Inflammatory macrophage (primary cell): ENCODE results near the gene NOS3.
"Not testable (repeated sequence)": the region's sequence is repeated elsewhere in the genome, so short reads cannot be mapped to it uniquely, and the experiment has no call there.

Experiments
- DNase-seq, 2 donors: peaks; one replicate each; pipeline ENCODE4 v3.0.0-alpha.2; 2020 to 2022

Gene NOS3

DNA sequence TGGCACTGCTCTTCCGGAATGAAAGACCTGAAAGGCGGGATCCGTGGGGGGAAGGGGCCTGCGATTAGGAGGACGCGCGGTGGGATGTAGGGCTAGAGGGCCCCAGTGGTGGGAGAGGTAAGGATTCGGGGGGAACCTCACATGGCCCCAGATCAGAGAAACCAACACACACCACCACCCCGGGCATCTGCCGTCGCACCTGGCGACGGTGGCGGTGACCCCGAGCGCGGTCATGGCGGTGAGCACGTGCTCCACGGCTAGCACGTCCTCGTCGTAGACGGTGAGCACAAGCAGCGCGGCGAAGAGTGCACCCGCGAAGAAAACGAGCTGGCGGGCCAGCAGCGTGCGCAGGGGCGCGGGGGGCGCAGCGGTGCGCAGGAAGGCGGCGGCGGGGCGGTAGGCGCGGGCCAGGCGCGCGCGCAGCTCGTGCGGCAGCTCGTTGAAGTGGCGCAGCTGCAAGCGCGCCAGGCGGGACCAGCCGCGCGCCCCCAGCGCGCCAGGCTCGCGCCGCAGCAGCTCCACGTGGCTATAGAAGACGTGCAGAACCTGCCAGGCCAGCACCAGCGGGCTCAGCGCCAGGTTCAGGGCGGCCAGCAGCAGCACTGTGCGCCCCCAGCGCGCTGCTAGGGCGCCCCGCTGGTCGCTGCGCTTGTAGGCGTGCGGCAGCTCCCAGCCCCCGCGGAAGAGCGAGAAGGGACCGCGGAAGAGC lies 27.8 kb downstream of the NOS3 start:
- no peak for DNase-seq

GRCh38 chr7:151019130-151019447 lies 28.3 kb downstream of the NOS3 start:
- no peak for DNase-seq

DNA sequence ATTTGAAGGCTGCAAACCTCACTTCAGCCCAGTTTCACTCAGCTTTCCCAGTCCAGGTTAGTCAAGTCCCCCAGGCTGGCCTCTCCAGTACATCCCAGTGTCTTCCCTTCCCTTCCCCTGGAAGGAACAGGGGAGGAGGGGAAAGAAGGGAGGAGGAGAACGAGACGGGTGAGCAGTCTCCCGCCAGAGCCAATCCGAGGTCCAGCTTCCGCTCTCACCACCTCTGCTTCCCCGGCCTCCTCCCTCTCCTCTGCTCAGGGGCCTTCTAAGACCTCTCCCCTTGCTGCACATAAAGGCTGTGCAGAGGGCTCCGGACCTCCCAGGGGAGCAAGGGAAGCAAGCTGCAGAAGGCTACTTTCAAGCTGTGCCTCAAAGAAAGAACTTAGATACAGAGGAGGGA lies 29.4 kb downstream of the NOS3 start:
- no peak for DNase-seq

- no peak for DNase-seq
Measured at GRCh38 chr7:151023232-151023631, 32.4 kb downstream of the NOS3 start.

DNA sequence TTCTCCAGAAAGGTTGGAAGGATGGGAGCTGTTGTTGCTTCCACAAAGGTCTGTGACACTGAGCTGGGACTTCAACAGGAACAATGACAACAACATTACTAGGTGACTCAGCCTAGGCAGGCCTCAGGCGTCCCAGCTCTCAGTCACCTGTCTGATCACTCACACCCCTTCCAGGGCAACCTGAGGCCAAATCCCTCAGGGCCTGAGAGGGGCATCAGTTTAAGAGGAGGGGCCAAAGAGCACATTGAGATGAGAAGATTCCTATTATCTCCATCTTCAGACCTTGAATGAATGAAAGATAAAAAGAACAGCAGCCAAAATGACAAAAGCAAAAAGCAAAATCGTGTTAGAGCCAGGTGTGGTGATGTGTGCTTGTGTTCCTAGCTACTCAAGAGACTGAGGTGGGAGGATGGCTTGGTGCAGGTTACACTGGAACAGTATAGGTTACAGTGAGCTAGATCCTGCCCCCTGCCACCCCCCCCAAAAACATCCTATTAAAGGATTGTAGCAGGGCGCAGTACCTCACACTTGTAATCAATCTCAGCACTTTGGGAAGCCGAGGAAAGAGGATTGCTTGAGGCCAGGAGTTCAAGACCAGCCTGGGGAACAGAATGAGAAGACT lies 33.7 kb downstream of the NOS3 start, which contains the start of gene ATG9B:
ATG9B (minus strand) TSS at position 60 of the 622 bp plus-strand sequence. CDS start 71 bp downstream, outside the sequence.
- DNase-seq = no peak

GRCh38 chr7:151025924-151026671 lies 35.3 kb downstream of the NOS3 start:
- DNase-seq = no peak

DNA sequence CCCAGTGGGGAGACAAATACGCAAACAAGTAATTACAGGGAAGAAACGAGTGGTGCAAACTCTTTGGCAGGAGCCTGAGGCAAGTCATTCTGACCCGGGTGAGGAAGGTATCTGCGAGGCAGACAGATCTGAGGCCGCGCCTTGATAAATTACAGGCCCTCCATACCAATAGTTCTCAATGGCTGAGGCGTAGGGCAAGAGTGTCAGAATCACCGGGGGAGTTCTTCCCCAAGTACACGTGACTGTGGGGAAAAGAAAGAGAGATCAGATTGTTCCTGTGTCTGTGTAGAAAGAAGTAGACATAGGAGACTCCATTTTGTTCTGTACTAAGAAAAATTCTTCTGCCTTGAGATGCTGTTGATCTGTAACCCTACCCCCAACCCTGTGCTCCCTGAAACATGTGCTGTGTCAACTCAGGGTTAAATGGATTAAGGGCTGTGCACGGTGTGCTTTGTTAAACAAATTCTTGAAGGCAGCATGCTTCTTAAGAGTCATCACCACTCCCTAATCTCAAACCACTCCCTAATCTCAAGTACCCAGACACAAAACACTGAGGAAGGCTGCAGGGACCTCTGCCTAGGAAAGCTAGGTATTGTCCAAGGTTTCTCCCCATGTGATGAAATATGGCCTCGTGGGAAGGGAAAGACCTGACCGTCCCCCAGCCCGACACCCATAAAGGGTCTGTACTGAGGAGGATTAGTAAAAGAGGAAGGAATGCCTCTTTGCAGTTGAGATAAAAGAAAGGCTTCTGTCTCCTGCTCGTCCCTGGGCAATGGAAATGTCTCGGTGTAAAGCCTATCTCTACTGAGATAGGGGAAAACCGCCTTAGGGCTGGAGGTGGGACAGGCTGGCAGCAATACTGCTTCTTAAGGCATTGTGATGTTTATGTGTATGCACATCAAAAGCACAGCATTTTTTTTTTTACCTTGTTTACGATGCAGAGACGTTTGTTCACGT lies 36.2 kb downstream of the NOS3 start:
- not testable (repeated sequence) for DNase-seq

GRCh38 chr7:151027728-151028130 lies 36.9 kb downstream of the NOS3 start:
- DNase-seq = not testable (repeated sequence)

DNA sequence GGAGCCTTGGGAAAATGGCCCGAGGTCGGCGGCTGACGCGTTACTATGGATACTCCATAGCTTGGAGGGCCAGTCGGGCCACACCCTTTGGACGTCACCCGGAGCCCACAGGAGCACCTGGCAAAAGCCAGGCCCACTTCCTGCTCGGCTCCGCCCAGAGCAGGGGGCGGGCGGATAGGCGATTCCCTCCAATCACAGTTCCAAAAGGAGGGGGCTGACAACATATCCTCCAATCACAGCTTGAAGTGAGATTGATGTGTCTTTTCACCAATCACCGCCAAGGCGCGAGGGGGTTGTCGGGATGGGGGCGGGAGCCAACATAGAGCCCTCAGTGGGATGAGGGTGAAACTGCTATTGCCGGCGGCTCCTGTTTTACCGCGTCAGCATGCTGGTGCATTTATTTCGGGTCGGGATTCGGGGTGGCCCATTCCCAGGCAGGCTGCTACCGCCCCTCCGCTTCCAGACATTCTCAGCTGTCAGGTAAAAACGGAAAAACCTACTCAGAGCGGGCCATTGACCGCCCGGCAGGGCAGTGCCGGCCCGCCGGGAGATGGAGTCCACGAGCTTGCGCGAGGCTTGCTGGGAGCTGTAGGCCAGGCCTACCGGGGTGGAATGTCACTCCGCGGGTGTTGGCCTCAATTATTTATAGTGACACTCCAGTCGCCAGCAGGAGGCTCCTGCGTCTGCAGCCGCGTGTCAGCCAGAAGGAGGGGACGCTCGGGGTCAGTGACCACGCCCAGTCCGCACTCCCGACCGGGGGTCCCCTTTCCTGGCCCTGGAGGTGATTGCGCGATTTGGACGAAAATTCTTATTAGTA lies 37.5 kb downstream of the NOS3 start, which contains the start of gene ABCB8:
ABCB8 (plus strand) TSS at position 320 of the 817 bp plus-strand sequence; CDS start at position 386, 66 bp downstream.
- peak; percentile 99 to 100 for DNase-seq

DNA sequence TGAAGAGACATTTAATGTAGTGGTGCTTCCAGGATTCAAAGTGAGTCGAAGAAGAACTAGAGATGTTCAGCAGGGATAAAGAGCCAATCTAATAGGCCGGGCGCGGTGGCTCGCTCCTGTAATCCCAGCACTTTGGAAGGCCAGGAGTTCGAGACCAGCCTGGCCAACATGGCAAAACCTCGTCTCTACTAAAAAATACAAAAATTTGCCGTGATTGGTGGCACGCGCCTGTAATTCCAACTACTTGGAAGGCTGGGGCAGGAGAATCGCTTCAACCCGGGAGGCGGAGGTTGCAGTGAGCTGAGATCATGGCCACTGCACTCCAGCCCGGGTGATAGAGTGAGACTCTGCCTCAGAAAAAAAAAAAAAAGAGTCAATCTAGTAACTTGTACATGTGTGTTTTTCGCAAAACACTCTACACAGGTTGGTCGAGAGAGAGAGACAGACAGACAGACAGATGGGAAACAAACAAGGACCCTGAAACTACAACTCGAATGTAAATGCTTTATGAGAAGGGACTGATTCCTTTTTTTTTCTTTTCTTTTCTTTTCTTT lies 38.2 kb downstream of the NOS3 start:
- no peak for DNase-seq

DNA sequence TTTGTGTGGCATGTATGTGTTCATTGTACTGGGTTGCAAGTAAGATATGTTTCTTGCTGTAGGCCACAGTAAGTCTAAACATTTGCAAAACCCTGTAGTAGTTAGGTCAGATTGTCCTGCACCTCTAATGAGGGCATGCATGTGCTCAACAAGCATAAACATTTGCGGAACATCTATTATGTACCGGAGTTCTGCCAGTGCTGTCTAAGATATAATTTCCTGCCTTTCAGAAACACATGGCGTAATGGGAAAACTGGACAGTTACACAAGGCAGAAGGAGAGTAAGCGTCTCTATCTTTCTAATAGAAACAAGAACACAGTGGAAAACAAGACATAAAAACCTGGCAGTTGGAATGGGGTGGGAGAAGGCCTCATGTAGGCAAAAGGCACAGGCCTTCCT lies 40.2 kb downstream of the NOS3 start:
- DNase-seq = no peak

- DNase-seq = peak; percentile 66 to 79
Measured at GRCh38 chr7:151032936-151033863, 42.4 kb downstream of the NOS3 start.

DNA sequence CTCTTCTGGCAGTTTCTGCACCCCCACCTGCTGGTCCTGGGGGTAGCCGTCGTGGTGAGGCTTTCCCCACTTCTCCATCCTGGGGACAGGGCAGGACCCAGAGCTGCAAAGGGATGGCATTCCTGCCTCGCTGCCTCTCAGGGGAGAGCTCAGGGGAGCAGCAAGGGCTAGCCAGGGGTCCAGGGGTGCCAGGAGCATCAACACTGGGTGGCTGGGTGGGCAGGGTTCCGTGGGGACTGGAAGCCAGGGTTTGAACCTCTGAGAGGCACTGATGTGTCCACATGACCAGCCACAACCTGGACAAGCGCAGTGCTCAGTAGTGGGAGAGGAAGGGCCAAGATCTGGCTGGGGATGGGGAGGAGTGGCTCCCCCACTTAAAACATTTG lies 43.0 kb downstream of the NOS3 start:
- DNase-seq = no peak

DNA sequence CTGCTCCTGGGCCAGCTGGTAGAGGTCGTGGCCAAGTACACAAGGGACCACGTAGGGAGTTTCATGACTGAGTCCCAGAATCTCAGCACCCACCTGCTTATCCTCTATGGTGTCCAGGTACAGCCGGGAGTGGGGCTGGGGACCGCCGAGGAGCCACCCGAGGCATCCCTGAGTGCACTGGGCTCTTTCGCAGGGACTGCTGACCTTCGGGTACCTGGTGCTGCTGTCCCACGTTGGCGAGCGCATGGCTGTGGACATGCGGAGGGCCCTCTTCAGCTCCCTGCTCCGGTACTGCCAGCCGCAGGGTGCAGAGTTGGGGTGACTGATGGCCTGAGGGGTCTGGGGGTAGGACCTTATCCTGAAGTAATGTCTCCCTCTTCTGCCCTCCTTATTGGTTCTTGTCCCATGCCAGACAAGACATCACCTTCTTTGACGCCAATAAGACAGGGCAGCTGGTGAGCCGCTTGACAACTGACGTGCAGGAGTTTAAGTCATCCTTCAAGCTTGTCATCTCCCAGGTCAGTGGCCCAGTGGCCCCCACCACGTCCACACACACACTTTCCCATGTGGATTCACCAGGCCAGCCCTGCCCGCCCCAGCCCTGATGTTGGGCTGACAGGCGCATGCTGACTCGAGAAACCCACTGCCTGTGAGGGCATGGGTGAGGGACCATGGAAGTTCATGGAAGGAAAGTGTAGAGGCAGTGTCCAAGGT lies 43.7 kb downstream of the NOS3 start:
- no peak for DNase-seq

DNA sequence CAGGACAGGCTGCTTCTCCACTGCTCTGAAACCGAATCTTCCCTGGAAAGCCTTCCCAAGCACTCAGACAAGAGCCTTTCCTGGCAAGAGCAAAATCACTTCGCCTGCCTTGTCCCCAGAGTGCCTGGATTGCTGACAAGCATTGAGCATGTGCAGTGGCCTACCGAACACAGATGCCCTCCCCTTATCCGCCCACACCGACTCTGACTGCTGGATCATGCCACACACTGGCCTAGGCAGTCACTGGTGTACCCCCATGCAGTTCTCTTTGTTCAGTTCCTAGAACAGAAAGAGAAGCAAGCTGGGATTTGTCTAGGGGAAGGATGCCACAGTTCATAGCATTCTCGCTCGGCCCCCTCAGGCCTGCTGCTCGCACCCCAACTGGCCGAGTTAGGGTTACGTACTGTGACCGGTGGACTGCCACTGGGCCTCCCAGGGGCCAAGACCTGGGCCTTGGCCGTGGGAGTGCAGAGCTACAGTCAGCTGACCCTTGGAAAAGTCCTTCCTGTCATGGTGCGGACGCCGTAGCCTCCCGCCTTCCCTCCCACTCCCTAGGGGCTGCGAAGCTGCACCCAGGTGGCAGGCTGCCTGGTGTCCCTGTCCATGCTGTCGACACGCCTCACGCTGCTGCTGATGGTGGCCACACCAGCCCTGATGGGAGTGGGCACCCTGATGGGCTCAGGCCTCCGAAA lies 44.4 kb downstream of the NOS3 start:
- DNase-seq = peak; percentile 83 to 93

GRCh38 chr7:151035902-151036301 lies 45.1 kb downstream of the NOS3 start:
- DNase-seq = no peak

DNA sequence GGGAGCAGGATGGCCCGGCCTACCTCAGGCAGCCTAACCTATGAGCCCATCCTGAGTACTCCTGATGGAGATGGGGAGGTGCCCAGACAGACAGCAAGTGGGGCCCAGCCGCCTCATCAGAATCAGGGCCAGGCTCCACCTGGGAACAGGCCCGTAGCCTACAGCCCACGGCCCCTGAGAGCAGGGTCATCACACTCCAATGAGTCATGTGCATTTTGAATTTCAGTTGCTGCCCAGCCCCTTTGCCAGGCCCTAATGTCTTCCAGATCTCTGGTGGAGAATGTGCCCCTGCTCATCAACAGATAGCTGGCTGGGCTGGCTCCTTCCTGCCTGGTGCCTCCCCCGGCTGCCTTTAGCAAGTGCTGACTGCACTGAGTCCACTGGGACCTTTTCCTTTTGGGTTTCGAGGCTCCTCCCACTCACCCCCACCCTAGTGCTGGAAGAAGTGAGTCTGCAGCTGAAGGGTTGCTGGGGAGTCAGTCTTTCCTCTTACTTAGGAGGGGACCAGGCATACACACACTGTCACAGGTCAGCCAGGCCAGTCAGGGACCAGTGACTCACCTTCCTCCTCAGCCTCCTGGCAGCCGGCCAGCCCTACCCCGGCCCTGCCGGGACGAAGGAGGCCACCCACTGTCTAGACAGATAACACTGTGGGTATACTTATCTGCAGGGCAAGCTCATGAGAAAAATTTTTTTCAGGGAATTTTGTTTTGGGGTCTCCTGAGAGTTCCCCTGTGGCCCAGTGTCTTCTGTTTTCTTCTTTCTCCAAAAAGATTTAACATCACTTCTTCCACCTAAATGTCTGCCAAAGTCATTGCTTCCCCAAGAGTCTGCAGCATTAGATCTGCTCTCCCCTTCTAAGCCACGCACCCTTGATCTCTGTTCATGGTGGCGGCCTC lies 48.4 kb downstream of the NOS3 start:
- DNase-seq = peak; percentile 90 to 98
